A549 treated with CORT108297 at 1 μM for 4 hours (cell line): ENCODE data around the gene G3BP1. TPM values are rescaled to one million over a fixed set of nuclear protein-coding genes. Genes with fewer than 3 reads are reported as not detected.

Source experiments
- total RNA-seq: library from RNA; stranded (reverse); fragments of 200-300 nt; extraction: Qiagen RNA extraction; gene quantifications from 5 replicates; pipeline ENCODE4 v1.2.3, GENCODE V29; 2022

The G3BP1 gene
- total RNA-seq, result 132 to 171 TPM (median 137 TPM) in 5 replicates

DNA sequence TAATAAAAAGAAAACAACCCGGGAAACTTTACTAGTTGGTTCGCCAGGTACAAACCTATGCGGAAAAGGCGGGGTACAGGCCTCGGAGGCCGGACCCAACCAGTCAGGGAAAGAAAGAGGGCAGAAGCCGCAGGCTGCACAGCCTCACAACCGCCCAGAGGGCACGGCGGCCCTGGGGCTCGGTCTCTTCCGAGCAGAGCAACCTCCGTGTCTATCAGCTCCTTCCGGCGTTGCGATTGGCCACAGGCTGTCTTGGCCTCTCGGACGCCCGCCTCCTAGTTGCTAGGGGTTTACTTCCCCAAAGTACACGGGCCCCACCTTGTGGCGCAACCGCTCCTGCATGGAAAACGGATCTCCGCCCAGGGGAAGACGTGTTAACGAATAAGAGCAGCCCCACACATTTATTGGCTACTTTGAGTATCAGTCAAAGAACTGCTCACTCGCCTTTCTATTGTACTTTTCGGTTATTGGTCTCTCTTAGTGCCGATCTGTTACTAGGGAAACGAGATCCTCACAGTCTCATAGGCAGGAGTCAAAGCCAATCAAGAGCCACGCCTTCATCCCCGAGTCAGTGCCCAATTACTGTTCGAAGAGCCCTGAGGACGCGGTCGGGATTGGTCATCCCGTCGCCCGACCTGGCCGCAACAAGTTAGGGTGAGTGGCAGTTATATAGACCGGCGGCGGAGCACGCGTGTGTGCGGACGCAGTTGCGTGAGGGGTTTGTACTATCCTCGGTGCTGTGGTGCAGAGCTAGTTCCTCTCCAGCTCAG is at the start of gene G3BP1:
Gene G3BP1, plus strand, starts transcription at position 696 of the 770 bp plus-strand sequence. CDS start 14,667 bp downstream, outside the sequence.

DNA sequence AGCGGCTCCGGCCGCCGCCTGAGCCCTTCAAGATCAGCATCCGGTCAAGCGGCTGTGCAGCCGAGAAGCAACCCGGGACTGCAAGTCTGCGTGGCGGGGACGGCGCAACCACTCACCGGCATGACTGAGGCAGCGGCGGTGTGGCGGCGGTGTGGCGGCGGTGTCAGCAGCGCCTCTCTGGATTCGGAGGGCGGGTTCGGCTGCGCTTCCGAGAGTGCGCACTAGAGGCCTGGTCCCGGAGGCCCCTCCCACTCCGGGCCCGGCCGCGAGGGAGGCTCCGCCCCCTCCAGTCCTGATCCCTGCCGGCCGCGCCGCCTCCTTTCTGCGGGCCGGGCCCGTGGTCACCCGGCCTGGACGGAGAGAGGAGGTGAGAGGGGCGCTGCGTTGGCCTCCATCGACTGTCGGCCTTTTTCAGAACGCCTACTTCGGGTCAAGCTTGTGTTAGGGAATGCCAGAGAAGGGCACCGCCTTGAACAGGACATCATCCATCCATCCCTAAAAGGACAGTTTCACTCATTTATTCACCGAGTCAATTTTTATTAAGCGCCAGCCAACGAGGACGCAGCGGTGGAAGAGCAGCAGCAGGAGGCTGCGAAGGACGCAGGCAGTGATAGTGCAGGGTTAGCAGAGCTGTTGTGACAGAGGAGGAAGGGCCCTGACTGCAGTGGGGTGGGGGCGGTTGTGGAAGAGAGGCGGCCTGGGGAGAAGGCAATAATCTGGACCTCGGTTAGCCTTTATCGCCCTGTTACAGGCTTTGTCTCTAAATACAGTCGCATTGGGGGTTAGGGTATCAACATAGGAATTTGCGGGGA is 13.1 kb upstream of the G3BP1 start, which contains the start of gene ATOX1:
Gene ATOX1, minus strand, starts transcription at position 202 of the 812 bp plus-strand sequence. Its CDS starts 80 bp downstream, at position 122.

Other genes starting within 250 kb of the G3BP1 start
- 0.01 to 0.02 TPM (median 0.01 TPM) in 3 of 5 replicates, not detected in the others for gene FAT2, start 180.6 kb upstream of the G3BP1 start, total RNA-seq
- 15.6 to 28.5 TPM (median 22.9 TPM) in 5 replicates for gene SPARC, start 85.0 kb upstream of the G3BP1 start, total RNA-seq
- 191 to 221 TPM (median 197 TPM) in 5 replicates for gene ATOX1, start 13.3 kb upstream of the G3BP1 start, total RNA-seq
- gene GLRA1, start 152.9 kb downstream of the G3BP1 start, total RNA-seq, result not detected in 5 replicates